H9 (cell line): ENCODE data around the gene ADAMTSL2. TPM values are rescaled to one million over a fixed set of nuclear protein-coding genes. Genes with fewer than 3 reads are reported as not detected.

Experiments
- DNase-seq: peaks from one replicate; pipeline ENCODE4 v3.0.0-alpha.2; 2017
- H2AFZ ChIP-seq: one replicate; pipeline ENCODE4 v1.6.1; 2013; ENCODE audit warnings: mild to moderate bottlenecking, low read length, control low read depth, moderate library complexity
- H2AK5ac ChIP-seq: 2 replicates; pipeline ENCODE4 v1.6.1; 2013; ENCODE audit warnings: low read length, control low read depth, mixed read lengths; ENCODE audit not compliant: insufficient read length
- H2BK120ac ChIP-seq: one replicate; pipeline ENCODE4 v1.6.1; 2013; ENCODE audit warnings: low read depth, mild to moderate bottlenecking, low read length, control low read depth, inconsistent platforms; ENCODE audit not compliant: poor library complexity, severe bottlenecking
- H2BK12ac ChIP-seq: 2 replicates; pipeline ENCODE4 v1.6.1; 2013; ENCODE audit warnings: low read length, control low read depth, mixed read lengths, low read depth; ENCODE audit not compliant: insufficient read length
- H2BK15ac ChIP-seq: 2 replicates; pipeline ENCODE4 v1.6.1; 2013; ENCODE audit warnings: low read depth, low read length, control low read depth
- H2BK20ac ChIP-seq: one replicate; pipeline ENCODE4 v1.6.1; 2013; ENCODE audit warnings: low read depth, mild to moderate bottlenecking, low read length, control low read depth, inconsistent platforms; ENCODE audit not compliant: poor library complexity, severe bottlenecking
- H2BK5ac ChIP-seq: 2 replicates; pipeline ENCODE4 v1.6.1; 2013; ENCODE audit warnings: low read length, control low read depth, mixed read lengths; ENCODE audit not compliant: insufficient read length
- H3K14ac ChIP-seq: 2 replicates; pipeline ENCODE4 v1.6.1; 2013; ENCODE audit warnings: low read length, control low read depth; ENCODE audit not compliant: insufficient read depth
- H3K18ac ChIP-seq: 2 replicates; pipeline ENCODE4 v1.6.1; 2013; ENCODE audit warnings: low read depth, mild to moderate bottlenecking, mixed read lengths, low read length, control low read depth; ENCODE audit not compliant: insufficient read length
- H3K23ac ChIP-seq: 2 replicates; pipeline ENCODE4 v1.6.1; 2013; ENCODE audit warnings: low read length, control low read depth, mixed read lengths, low read depth; ENCODE audit not compliant: insufficient read length
- H3K23me2 ChIP-seq: 2 replicates; pipeline ENCODE4 v1.6.1; 2013; ENCODE audit warnings: low read depth, mild to moderate bottlenecking, mixed read lengths, low read length, control low read depth; ENCODE audit not compliant: insufficient read length, poor library complexity, severe bottlenecking
- H3K27ac ChIP-seq: 2 replicates; pipeline ENCODE4 v1.5.1; 2013; ENCODE audit warnings: low read length, control low read depth, mixed read lengths, low read depth; ENCODE audit not compliant: insufficient read length
- H3K27me3 ChIP-seq: 2 replicates; pipeline ENCODE4 v1.6.1; 2013; ENCODE audit warnings: low read length, control low read depth, inconsistent platforms; ENCODE audit not compliant: insufficient read depth
- H3K4ac ChIP-seq: 2 replicates; pipeline ENCODE4 v1.6.1; 2013; ENCODE audit warnings: low read depth, mild to moderate bottlenecking, control low read depth, inconsistent platforms, low read length, moderate library complexity
- H3K4me1 ChIP-seq: 2 replicates; pipeline ENCODE4 v1.6.1; 2013; ENCODE audit warnings: low read length, control low read depth, inconsistent platforms; ENCODE audit not compliant: insufficient read depth
- H3K4me2 ChIP-seq: 2 replicates; pipeline ENCODE4 v1.6.1; 2013; ENCODE audit warnings: low read length, control low read depth, mixed read lengths; ENCODE audit not compliant: insufficient read length, insufficient read depth
- H3K56ac ChIP-seq: 2 replicates; pipeline ENCODE4 v1.6.1; 2013; ENCODE audit warnings: low read depth, mild to moderate bottlenecking, mixed read lengths, low read length, control low read depth; ENCODE audit not compliant: insufficient read length
- H3K79me1 ChIP-seq: 2 replicates; pipeline ENCODE4 v1.6.1; 2013; ENCODE audit warnings: low read depth, mild to moderate bottlenecking, moderate library complexity, low read length, control low read depth, inconsistent platforms; ENCODE audit not compliant: insufficient read depth, poor library complexity, severe bottlenecking
- H3K79me2 ChIP-seq: 2 replicates; pipeline ENCODE4 v1.6.1; 2013; ENCODE audit warnings: low read length, control low read depth, inconsistent platforms; ENCODE audit not compliant: insufficient read depth
- H3K9ac ChIP-seq: 2 replicates; pipeline ENCODE4 v1.6.1; 2013; ENCODE audit warnings: low read length, control low read depth, mixed read lengths; ENCODE audit not compliant: insufficient read length; ENCODE audit errors: extremely low read depth
- H3K9me3 ChIP-seq: one replicate; pipeline ENCODE4 v1.6.1; 2013; ENCODE audit warnings: low read depth, low read length, inconsistent platforms; ENCODE audit not compliant: control insufficient read depth
- H3T11ph ChIP-seq: one replicate; pipeline ENCODE4 v1.6.1; 2013; ENCODE audit warnings: mild to moderate bottlenecking, low read length, control low read depth, inconsistent platforms
- H4K20me1 ChIP-seq: one replicate; pipeline ENCODE4 v1.6.1; 2013; ENCODE audit not compliant: control insufficient read depth, insufficient read length, insufficient read depth
- H4K5ac ChIP-seq: 2 replicates; pipeline ENCODE4 v1.6.1; 2013; ENCODE audit warnings: low read depth, mild to moderate bottlenecking, mixed read lengths, low read length, control low read depth; ENCODE audit not compliant: insufficient read length
- H4K8ac ChIP-seq: replicated peaks from 2 replicates; pipeline ENCODE4 v1.6.1; 2013; ENCODE audit warnings: low read length, control low read depth, mixed read lengths, low read depth; ENCODE audit not compliant: insufficient read length
- H4K91ac ChIP-seq: 2 replicates; pipeline ENCODE4 v1.6.1; 2013; ENCODE audit warnings: low read depth, mild to moderate bottlenecking, moderate library complexity, mixed read lengths, low read length, control low read depth; ENCODE audit not compliant: insufficient read length
- H3K27ac Mint-ChIP-seq, 3 experiments: 2 replicates in 2 of 3; 3 replicates in 1 of 3; pipeline ENCODE4 v1.8.0; 2020 to 2021; ENCODE audit warnings: mixed read lengths in 3 of 3, mild to moderate bottlenecking in 1 of 3, moderate library complexity in 1 of 3
- H3K27me3 Mint-ChIP-seq: 2 replicates; pipeline ENCODE4 v1.8.0; 2021; ENCODE audit warnings: low read depth, mild to moderate bottlenecking, moderate library complexity, mixed read lengths
- H3K36me3 Mint-ChIP-seq, 3 experiments: 2 replicates in 2 of 3; 3 replicates in 1 of 3; pipeline ENCODE4 v1.8.0; 2020 to 2021; ENCODE audit warnings: low read depth in 3 of 3, mixed read lengths in 3 of 3; ENCODE audit not compliant: insufficient read depth in 1 of 3
- H3K4me1 Mint-ChIP-seq, 2 experiments: 2 replicates each; pipeline ENCODE4 v1.8.0; 2020; ENCODE audit warnings: mixed read lengths in 2 of 2
- H3K4me3 Mint-ChIP-seq, 2 experiments: 2 replicates in 1 of 2; 3 replicates in 1 of 2; pipeline ENCODE4 v1.8.0; 2020 to 2021; ENCODE audit warnings: mild to moderate bottlenecking in 2 of 2, mixed read lengths in 2 of 2, moderate library complexity in 1 of 2
- H3K9me3 Mint-ChIP-seq, 2 experiments: 2 replicates in 1 of 2; 3 replicates in 1 of 2; pipeline ENCODE4 v1.8.0; 2020; ENCODE audit warnings: mild to moderate bottlenecking in 2 of 2, mixed read lengths in 2 of 2, moderate library complexity in 1 of 2
- WGBS: extraction: QIAGEN DNeasy Blood & Tissue Kit; methylation state at CpG from one replicate; pipeline ENCODE4 v1.1.7; 2013; ENCODE audit warnings: missing lambda C conversion rate, low lambda C conversion rate, mixed read lengths; ENCODE audit not compliant: insufficient read length; ENCODE audit errors: extremely low coverage; 5-methylcytosine and 5-hydroxymethylcytosine counted together
- total RNA-seq: library from RNA; stranded (reverse); gene quantifications from 2 replicates; pipeline ENCODE4 v1.2.1, GENCODE V29; 2021
- TF ChIP-seq, protein P1 (sequence below): fragments of 200-600 bp; sonication (generic); conservative IDR thresholded peaks from 3 replicates; pipeline ENCODE4 v1.8.0; 2021; ENCODE audit warnings: antibody characterized with exemption, mild to moderate bottlenecking

The ADAMTSL2 gene
- total RNA-seq, 1 experiment from 2014 or later, result 0.61 TPM

DNA sequence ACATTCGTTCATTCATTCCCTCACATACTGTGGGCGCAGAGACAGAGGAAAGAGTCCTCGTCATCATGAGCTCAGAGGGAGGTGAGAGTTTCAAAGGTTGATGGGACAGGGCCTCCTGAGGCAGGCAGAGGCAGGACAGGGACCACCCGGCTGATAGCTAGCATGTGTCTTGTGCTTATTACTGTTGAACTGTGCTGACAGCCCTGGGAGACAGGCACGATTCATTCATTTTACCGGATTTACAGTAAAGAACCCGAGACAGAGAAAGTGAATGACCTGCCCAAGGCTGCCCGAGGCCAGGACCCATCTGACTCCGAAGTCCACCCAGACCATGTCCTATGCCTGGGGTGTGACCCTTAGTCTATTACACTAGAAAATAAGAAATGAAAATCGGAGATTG lies 79.6 kb downstream of the ADAMTSL2 start:
- no peak overlapping the region for H2BK15ac ChIP-seq
- H2BK120ac ChIP-seq, result no peak overlapping the region
- no peaks in the 10 kb centered on the region for H3K79me2 ChIP-seq
- H3T11ph ChIP-seq, result no peak overlapping the region
- no peaks in the 10 kb centered on the region for H3K4me1 ChIP-seq
- H3K14ac ChIP-seq, result no peak overlapping the region
- H2BK12ac ChIP-seq, result no peak overlapping the region
- no peak overlapping the region for H3K18ac ChIP-seq
- H3K4me3 Mint-ChIP-seq, result no peak overlapping the region
- H2BK5ac ChIP-seq, result no peak overlapping the region
- no peak overlapping the region for H3K23ac ChIP-seq
- H3K27me3 Mint-ChIP-seq, result peaks cover 78% of the 10 kb centered on the region
- no peaks in the 10 kb centered on the region; a peak in 2 of 5 replicates for H3K9me3 Mint-ChIP-seq
- no peak overlapping the region for H3K27ac Mint-ChIP-seq
- no peaks in the 10 kb centered on the region; the same call in 1 of the 2 replicates for H3K27me3 ChIP-seq
- DNase-seq, result no peak
- H2BK20ac ChIP-seq, result no peak overlapping the region
- H4K5ac ChIP-seq, result no peak overlapping the region
- H3K79me1 ChIP-seq, result no peaks in the 10 kb centered on the region
- H3K4ac ChIP-seq, result no peak overlapping the region
- TF ChIP-seq, protein P1, sequence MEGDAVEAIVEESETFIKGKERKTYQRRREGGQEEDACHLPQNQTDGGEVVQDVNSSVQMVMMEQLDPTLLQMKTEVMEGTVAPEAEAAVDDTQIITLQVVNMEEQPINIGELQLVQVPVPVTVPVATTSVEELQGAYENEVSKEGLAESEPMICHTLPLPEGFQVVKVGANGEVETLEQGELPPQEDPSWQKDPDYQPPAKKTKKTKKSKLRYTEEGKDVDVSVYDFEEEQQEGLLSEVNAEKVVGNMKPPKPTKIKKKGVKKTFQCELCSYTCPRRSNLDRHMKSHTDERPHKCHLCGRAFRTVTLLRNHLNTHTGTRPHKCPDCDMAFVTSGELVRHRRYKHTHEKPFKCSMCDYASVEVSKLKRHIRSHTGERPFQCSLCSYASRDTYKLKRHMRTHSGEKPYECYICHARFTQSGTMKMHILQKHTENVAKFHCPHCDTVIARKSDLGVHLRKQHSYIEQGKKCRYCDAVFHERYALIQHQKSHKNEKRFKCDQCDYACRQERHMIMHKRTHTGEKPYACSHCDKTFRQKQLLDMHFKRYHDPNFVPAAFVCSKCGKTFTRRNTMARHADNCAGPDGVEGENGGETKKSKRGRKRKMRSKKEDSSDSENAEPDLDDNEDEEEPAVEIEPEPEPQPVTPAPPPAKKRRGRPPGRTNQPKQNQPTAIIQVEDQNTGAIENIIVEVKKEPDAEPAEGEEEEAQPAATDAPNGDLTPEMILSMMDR, result no peak
- H4K91ac ChIP-seq, result no peak overlapping the region
- H4K8ac ChIP-seq, result no peak overlapping the region
- no peak overlapping the region for H2AK5ac ChIP-seq
- no peak overlapping the region for H3K56ac ChIP-seq
- no peak overlapping the region for H2AFZ ChIP-seq
- H3K23me2 ChIP-seq, result no peaks in the 10 kb centered on the region
- H4K20me1 ChIP-seq, result no peaks in the 10 kb centered on the region
- H3K4me2 ChIP-seq, result no peak overlapping the region
- H3K4me1 Mint-ChIP-seq, result peaks cover 6 to 17% of the 10 kb centered on the region in 2 experiments
- no peak overlapping the region for H3K27ac ChIP-seq
- H3K9ac ChIP-seq, result no peak overlapping the region
- no CpG with 5 or more reads among the region's 10 CpGs for WGBS
- no peaks in the 10 kb centered on the region for H3K36me3 Mint-ChIP-seq
- no peaks in the 10 kb centered on the region for H3K9me3 ChIP-seq
